OCI-LY7 (cell line): ENCODE results near the gene CEBPB.

Experiments
- EZH2phosphoT487 ChIP-seq: fragments of 200-600 bp; sonication (generic); IDR thresholded peaks from 2 replicates; pipeline ENCODE4 v1.6.1; 2018; ENCODE audit warnings: low read depth, borderline replicate concordance, mild to moderate bottlenecking, mixed run types, antibody characterized with exemption, low read length, moderate library complexity, mixed read lengths
- TF ChIP-seq, protein P1 (sequence below): fragments of 200-600 bp; sonication (generic); conservative IDR thresholded peaks from 2 replicates; pipeline ENCODE4 v1.5.1; 2014; ENCODE audit warnings: mild to moderate bottlenecking, antibody characterized with exemption, low read length, moderate library complexity, mixed read lengths

DNA sequence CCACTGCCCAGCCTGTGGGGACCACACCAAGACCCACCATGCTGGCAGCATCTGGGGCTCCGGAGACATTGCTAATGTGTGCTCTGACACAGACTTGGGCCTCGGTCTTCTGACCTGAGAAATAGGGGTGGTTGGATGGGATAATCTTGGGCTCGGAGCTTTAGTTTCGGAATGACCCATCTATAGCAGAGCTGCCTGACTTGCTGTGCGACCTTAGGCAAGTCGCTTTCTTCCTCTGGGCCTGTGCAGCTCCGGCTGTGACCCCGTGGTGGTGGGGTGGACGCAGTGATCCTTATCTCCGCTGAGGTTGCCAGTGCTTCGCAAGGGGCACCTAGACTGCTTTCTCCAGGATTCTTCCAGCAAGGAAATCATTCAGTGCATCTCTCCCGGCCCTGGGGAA lies 43.7 kb downstream of the CEBPB start:
- TF ChIP-seq, protein P1, sequence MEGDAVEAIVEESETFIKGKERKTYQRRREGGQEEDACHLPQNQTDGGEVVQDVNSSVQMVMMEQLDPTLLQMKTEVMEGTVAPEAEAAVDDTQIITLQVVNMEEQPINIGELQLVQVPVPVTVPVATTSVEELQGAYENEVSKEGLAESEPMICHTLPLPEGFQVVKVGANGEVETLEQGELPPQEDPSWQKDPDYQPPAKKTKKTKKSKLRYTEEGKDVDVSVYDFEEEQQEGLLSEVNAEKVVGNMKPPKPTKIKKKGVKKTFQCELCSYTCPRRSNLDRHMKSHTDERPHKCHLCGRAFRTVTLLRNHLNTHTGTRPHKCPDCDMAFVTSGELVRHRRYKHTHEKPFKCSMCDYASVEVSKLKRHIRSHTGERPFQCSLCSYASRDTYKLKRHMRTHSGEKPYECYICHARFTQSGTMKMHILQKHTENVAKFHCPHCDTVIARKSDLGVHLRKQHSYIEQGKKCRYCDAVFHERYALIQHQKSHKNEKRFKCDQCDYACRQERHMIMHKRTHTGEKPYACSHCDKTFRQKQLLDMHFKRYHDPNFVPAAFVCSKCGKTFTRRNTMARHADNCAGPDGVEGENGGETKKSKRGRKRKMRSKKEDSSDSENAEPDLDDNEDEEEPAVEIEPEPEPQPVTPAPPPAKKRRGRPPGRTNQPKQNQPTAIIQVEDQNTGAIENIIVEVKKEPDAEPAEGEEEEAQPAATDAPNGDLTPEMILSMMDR, result no peak
- TF ChIP-seq EZH2phosphoT487, result no peak
